CD4-positive, alpha-beta T cell treated with Interleukin-1 beta for 1 hour (primary cell): Measurements from ENCODE around the gene RBM39.
"Not testable (repeated sequence)": the region's sequence is repeated elsewhere in the genome, so short reads cannot be mapped to it uniquely, and the experiment has no call there.

Experiments
- DNase-seq, 2 donors: peaks; one replicate each; pipeline ENCODE4 v3.0.0-alpha.2; 2020 to 2022

Gene RBM39

DNA sequence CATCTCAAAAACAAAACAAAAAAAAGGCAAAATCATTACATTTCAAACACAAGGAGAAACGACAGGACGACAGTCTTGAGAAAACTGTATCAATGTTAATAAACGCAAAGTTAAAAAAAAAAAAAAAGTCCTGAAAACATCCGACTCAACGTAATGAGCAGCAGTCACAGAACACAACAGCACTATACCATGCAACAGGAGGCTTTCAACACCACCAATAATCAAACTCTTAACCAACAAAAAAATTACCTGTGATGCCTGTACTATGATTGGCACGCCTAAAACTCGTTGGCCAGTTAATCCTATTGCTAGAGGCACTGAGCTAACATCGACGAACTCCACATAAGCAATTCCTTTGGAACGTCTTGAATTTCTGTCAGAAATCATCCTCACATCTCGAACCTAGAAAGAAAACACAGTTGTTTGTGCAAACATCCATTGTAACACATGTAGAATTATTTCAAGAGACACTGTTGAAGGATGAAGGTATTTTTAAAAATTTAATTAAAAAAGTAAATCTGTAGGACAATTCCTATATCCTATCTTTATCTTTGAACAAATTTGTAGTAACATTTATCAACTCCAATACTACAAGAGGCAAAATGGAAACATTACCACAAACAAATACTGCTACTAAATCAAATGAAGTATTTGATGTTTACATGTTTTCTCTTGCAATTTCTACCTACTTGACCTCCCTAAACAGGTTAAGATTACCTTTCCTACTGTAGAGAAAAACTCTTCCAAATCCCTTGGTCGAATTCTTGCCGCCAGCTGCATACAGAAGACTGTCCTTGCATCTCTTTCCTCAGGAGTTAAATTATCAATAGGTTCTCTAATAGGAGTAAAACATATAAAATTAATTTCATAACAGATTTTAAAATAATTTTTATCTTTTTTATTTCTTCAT, 17.5 kb downstream of the RBM39 start:
- DNase-seq: no peak

DNA sequence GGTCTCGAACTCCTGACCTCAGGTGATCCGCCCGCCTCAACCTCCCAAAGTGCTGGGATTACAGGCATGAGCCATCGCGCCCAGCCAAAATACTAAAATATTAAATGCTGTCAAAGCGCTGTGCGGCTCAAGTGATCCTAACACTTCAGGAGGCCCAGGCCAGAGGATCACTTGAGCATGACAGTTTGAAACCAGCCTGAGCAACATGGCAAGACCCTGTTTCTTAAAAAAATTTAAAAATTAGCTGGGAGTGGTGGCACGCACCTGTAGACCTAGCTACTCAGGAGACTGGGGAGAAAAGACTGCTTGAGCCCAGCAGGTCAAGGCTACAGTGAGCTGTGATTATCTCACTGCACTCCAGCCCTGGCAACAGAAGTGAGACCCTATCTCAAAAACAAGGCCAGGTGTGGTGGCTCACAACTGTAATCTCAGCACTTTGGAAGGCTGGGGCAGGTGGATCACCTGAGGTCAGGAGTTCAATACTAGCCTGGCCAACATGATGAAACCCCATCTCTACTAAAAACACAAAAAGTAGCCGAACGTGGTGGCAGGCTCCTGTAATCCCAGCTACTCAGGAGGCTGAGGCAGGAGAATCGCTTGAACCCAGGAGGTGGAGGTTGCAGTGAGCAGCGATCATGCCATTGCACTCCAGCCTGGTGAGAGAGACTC, 18.3 kb downstream of the RBM39 start:
- DNase-seq: not testable (repeated sequence)

DNA sequence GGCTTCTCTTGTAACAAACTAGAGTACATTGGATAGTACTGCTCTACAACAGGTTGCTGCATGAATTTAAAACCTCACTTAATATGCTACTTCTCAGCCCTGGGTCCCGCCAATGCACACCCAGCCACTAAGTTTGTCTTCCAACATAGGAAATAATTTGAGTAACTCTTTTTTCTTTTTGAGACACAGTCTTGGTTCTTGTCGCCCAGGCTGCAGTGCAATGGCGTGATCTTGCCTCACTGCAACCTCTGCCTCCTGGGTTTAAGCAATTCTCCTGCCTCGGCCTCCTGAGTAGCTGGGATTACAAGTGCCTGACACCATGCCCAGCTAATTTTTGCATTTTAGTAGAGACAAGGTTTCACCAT, 18.8 kb downstream of the RBM39 start:
- DNase-seq: not testable (repeated sequence)

DNA sequence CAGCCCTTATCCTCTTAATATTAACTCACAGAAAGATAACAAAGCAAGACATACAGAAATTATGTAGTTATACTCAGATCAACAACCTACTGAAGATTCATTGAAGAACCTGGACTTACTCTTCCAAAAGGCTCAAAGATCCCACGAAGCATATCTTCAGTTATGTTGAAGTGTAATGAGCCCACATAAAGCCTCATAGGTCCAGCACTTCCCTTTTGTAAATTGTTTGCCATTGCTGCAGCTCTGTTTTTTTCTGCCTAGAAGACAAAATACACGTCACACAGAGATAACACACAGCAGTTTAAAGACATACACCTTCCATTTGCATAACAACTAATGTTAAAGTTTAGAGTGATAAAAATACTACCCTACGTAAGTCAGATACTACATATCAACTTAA, 20.4 kb downstream of the RBM39 start:
- no peak for DNase-seq

DNA sequence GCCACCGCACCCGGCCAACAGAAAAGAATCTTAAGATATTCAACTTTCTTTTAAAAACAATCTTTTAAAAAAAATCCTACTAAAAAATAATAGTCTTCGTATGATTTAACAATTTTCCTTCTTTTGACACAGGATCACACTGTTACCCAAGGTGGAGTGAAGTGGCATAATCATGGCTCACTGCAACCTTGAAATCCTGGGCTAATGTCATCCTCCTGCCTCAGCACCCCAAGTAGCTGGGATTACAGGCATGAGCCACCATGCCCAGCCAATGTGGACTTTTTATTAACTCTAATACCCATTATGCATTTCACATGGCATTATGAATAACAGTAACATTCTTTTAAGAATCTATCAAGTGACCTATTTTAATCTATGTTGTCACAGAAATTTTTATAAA, 20.8 kb downstream of the RBM39 start:
- DNase-seq: no peak

DNA sequence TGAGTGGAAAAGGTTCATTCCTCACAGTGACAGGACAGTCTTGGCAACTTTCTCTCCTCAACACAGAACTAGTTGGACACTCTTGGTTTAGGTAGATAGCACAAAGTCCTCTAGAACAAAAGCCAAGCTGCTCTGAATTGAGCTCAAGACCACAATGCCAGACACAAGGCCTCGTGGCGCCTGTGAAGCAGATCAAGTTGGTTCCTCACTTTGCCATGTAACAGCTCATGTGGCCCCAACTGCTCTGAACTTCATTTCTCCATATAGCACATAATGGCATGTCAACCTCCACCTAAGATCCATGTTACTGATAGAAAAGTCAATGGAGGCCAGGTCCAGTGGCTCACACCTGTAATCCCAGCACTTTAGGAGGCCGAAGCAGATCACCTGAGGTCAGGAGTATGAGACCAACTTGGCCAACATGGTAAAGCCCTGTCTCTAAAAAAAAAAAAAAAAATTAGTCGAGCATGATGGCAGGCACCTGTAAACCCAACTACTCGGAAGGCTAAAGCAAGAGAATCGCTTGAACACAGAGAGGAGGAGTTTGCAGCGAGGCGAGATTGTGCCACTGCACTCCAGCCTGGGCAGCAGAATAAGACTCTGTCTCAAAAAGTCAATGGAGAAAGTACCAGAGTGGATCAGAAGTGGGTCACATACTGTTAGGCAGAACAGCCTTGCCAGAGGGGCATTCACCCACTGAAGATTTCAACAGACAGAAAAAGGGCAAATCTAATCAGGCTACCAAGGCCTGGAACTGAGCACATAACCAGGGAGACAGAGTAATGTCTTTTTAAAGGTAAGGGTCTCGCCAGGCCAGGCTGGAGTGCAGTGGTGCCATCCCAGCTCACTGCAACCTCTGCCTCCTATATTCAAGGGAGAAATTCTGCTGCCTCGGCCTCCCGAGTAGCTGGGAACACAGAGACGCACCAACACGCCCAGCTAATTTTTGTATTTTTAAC, 21.6 kb downstream of the RBM39 start:
- no peak for DNase-seq

DNA sequence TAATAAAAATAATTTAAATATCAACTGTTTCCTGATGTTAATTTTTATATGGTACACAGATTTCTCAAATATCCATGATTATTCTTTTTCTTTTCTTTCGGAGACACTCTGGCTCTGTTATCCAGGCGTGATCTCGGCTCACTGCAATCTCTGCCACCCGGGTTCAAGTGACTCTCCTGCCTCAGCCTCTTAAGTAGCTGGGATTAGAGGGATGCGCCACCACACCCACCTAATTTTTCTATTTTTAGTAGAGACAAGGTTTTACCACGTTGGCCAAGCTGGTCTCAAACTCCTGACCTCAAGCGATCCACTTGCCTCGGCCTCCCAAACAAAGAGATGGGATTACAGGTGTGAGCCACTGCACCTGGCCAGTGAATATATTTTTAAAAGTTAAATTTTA, 22.3 kb downstream of the RBM39 start:
- DNase-seq: no peak

DNA sequence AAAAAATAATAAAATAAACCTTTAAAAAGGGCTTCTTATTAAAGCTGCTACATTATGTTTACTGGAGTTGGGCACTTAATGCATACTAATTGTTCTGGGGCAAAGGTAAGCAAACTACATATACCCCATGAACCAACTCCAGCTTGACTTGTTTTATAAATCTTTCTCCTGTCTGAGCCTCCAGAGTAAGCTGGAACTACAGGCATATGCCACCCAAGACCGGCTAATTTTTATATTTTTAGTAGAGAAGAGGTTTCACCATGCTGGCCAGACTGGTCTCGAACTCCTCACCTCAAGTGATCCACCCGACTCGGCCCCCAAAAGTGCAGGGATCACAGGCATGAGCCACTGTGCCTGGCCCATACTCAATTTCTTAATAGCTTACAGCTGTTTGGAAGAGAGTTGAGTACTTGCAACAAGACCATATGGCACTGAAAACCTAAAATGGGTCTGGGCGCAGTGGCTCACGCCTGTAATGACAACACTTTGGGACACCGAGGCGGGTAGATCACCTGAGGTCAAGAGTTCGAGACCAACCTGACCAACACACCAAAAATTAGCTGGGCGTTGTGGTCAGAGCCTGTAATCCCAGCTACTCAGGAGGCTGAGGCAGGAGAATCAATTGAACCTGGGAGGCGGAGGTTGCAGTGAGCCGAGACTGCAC, 23.0 kb downstream of the RBM39 start:
- no peak for DNase-seq

DNA sequence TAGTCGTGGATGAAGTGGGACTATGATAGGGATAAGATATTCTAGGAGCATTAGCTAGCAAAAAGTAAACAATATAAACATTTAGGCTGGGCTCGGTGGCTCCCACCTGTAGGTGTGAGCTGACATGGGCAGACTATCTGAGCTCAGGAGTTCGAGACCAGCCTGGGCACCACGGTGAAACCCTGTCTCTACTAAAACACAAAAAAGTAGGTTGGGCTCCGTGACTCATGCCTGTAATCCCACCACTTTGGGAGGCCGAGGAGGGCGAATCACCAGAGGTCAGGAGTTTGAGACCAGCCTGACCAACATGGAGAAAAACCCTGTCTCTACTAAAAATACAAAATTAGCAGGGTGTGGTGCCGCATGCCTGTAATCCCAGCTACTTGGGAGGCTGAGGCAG, 23.7 kb downstream of the RBM39 start:
- DNase-seq: not testable (repeated sequence)

DNA sequence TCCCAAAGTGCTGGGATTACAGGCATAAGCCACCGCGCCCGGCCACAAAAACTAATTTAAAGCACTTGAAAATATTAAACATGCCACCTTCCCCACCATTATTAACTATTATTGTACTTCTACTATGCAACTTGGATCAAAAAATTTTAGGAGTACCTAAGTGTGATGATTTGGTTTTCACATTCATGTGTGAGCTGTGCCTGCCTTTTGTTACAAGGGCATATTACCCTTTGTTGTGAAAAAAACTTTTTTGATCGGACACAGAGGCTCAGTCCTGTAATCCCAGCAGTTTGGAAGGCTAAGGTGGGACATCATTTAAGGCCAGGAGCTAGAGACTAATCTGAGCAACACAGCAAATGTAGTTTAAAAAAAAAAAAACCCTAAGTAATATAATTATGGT, 25.7 kb downstream of the RBM39 start:
- DNase-seq: no peak

DNA sequence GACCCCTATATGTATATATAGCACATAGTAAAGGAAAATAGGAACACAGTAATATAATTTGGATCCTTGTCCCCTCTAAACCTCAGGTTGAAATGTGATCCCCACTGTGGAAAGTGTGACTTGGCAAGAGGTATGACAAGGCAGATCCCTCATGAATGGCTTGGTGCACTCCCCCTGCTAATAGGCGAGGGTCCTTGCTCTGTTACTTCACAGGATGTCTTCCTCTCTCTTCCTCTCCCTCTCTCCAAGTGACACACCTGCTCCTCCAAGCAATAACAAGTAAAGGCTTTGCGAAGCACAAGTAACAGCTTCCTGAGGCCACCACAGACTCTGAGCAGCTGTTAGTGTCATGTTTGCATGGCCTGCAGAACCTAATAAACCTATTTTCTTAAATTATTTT, 26.4 kb downstream of the RBM39 start:
- no peak for DNase-seq

DNA sequence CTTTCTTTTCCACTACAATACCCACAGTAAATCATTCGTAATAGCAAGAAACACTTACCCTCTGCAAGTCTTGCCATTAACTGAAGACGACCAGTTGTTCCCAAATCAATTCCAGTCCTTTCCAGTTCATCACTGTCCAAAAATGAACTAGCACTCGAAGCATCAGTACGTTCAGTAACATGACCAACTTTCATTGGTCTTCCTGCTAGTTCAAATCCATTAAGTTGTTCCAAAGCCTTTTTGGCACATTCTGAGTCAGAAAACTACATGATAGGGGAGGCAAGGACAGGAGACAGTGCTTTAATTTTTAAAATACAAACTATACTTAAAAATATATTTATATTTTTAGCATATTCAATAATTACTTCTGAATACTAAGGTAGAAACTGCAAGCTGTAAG, 27.9 kb downstream of the RBM39 start:
- no peak for DNase-seq

DNA sequence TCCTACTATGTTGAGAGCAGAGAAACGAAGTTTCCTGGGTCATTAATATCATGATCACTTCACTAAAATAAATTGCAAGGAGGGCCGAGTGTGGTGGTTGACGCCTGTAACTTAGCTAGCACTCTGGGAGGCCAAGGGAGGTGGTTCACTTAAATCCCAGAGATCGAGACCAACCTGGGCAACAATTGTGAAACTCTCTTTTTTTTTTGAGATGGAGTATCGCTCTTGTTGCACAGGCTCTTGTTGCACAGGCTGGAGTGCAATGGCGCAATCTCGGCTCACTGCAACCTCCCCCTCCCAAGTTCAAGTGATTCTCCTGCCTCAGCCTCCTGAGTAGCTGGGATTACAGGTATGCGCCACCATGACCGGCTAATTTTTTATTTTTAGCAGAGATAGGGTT, 28.9 kb downstream of the RBM39 start:
- not testable (repeated sequence) for DNase-seq

DNA sequence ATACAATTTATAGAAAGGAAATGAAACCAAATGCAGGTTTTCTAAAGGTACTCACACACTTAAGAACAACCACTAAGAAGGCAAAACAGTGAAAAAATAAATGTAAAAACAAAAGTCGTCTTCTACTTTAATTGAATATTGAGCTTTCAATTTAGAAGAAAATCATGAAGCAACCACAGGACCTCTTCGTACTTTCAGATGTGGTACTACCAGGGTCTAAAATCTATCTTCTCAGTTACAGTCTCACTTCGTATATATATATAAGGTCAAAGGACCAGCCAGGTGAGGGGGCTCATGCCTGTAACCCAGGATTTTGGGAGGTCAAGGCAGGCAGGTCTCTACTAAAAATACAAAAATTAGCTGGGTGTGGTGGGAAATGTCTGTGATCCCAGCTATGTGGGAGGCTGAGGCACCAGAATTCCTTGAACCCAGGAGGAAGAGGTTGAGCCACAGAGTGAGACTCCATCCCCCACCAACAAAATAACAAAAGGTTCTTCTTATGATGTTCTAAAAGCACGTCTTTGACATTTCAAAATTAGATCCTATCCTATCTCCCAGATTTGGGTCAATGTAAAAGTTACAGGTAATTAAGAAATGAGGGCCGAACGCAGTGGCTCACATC, 30.4 kb downstream of the RBM39 start:
- DNase-seq: no peak

DNA sequence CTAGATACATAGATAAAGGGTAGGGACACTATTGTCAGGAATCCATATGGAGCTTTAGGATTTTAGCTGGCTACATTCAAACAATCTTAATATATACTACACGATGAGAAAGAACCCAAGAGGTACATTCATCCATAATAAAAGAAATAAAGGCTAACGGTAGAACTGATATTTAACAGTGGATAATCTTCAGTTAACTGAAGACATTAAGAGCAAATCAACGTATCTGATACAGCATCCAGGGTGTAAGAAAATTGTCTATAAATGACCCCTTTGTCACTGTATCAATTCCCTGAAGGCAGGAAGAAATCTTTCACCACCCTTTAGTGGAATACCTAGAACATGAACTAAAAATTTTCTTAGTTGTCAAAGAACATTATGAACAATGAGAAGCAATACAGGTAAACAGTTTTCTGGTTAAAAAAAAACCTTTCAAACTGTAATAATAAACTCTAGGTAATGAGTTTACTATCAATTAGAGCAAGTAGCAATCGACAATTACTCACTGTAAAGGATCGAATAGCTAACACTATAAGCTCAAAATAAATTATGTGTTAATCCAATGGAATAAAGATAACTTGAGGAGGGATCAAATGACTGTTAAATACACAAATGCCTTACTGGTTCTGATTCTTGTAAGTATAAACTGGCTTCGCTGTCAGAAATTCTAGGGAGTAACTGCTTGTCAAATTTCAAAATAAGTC, 31.0 kb downstream of the RBM39 start:
- no peak for DNase-seq

DNA sequence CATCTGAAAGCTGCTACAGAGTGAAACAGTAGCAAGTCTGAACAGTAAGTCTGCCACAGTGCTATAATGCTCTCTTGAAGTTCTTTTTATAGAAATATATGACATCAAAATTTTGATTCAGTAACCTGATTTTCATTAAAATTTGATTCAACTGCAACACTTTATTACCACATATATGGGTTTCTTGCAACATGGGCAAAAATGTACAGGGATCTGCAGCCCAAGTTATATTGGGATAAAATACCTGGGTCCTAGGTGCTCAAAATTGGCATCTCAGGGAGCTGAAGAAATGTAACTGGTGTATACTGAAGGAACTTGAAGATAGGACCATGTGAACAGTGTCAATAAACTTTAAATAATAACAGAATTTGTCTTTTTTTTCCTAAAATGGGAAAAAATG, 32.0 kb downstream of the RBM39 start:
- no peak for DNase-seq

DNA sequence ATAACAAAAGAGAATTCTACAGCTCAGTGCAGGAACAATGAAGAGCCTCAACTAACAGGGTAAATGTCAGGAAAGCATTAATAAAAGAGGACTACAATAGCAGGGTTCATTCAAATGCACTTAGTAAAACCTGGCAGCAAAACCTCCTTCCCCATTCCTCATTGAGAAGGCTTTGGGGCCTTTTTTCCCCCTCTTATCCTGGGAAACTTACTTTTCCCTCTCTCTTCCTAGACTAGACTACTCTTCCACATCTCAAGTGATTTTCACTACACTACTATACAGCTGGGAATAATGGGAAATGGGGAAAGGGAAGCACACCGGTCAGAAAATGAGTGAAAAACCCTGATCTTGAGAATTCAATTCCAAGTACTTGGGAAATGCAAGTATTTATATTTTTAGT, 32.8 kb downstream of the RBM39 start:
- DNase-seq: no peak

DNA sequence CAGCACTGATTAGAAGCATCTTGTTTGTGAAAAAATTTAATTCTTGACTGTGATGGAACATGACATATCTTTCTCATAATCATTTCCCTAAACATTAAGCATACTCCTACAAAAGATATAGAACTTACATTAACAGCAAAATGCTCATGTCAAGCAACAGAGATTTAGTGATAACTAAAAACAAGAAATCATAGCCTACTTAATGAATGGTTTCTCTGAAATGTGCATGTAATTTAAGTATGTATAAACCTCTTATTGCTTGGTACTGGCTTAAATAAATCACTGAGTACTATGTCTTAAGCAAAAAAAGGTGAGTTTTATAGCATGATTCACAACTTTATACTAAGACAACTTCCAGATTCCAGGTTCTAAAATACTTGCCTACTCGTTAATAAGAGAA, 33.6 kb downstream of the RBM39 start:
- DNase-seq: no peak

DNA sequence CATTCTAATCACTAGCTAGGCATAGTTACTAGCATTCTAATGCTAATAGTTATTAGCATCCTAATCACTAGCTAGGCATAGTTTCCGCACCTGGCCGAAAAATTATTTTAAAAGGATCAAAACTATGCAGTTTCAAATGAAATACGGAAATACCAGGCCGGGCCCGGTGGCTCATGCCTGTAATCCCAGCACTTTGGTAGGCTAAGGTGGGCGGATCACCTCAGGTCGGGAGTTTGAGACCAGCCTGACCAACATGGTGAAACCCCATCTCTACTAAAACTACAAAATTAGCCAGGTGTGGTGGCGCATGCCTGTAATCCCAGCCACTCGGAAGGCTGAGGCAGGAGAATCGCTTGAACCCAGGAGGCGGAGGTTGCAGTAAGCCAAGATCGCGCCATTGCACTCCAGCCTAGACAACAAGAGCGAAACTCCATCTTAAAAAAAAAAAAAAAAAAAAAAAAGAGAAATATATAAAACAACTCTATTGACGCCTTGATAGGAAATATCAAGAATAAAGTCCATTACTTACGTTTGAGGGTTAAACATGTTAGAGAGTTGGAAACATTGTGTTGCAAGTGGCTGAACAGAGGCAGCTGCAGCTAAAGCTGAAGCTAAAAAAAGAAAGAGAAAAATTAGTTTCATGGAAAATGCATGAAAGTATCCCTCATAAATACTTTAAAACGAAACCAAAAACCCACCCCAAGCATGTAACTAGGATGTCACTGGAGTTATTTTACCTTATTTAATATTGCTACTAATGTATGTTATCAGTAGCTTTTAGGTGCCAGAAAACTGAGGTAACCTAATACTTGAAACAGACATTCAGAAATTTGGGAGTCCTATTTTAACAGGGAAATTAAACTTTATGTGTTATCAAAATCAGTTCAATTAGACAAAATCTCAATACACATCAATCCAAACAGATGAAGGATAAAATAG, 35.2 kb downstream of the RBM39 start:
- DNase-seq: not testable (repeated sequence)

DNA sequence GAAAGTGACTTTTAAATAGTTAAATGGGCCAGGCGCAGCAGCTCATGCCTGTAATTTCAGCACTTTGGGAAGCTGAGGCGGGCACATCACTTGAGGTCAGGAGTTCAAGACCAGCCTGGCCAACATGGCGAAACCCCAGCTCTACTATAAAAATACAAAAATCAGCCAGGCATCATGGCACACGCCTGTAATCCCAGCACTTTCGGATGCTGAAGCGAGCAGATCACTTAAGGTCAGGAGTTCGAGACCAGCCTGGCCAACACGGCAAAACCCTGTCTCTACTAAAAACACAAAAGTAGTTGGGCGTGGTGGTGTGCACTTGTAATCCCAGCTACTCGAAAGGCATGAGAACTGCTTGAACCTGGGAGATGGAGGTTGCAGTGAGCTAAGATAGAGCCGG, 36.2 kb downstream of the RBM39 start:
- DNase-seq: not testable (repeated sequence)
